NK-92 treated with Interleukin-12 subunit alpha and Interleukin-12 subunit beta, amount 100 ng/mL, for 24 hours (cell line): Measurements from ENCODE around the gene ADRA2C.

Experiments
- DNase-seq: peaks from one replicate; lab custom pipeline; 2025; lab: John Stamatoyannopoulos, UW

Gene ADRA2C

DNA sequence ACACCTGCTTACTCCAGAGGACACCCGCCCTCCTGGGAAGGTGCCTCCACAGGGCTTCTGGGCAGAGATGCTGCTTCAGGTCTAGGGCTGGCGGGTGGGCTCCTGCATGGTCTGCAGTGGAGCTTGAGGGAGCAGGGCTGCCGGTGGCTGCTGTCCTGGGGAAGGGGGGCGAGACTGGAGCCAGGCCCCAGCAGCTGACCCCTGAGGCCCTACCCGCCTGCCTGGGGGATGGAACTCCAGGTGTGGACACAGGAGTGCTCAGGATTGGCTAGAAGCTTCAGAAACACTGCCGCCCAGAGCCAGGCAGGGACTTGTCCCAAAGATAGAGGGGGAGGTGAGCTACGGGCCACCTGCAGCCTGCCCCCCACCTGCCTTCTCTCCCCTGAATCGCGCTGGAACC is 33.0 kb upstream of the ADRA2C start:
- no peak for DNase-seq

DNA sequence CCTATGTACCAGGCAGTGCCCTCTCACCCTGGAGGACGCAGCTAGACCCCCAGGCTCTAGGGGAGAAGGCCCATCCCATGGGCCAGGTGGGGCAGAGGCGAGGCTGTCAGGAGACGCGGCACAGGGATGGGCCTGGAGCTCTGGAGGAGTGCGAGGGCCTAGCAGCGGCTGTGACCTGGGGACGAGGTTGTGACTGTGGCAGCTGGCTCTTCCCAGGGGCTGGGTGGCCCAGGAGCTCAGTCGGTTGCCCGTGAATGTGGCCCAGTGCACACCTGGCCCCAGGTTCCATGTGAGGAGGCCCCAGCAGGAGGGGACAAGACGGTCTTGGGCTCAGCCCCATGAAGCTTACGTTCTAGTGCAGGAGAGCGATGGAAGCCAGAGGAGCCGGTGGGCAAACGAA is 31.0 kb upstream of the ADRA2C start:
- DNase-seq = no peak

DNA sequence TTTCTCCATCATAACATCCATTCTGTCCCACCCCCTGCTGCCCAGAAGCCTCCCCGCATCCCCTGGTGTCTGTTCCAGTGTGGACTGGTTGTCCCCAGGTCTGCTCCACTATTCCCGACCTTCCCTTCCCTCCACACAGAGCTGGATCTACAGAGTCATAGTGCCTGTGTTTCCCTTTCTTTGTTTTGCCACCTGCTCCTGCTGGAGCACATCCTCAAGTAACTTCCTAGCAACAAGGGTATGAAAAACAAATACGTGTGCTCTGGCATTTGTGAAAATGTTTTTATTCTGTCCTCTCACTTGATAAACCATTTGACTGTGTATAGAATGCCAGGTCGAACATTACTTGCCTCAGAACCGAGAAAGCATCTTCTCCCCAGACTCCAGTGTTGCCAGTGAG is 29.9 kb upstream of the ADRA2C start:
- DNase-seq = no peak

- DNase-seq = no peak
Measured at GRCh38 chr4:3736806-3737205, 29.4 kb upstream of the ADRA2C start.

- no peak for DNase-seq
Measured at GRCh38 chr4:3739577-3739976, 26.6 kb upstream of the ADRA2C start.

DNA sequence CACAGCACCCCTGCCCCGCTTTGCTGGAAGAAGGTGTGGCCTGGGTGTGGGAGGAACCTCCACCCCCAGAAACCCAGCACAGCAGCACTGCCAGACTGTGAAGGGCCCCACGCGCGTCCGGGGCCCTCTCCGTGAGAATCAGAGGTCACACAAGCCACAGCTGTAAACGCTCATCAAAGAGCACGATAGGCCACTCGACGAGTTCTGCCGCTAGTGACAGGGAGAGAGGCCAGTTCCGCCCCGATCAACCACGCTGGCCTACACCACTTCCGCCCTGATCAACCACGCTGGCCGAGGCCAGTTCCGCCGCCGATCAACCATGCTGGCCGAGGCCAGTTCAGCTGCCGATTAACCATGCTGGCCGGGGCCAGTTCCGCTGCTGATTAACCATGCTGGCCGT is 25.9 kb upstream of the ADRA2C start:
- no peak for DNase-seq

DNA sequence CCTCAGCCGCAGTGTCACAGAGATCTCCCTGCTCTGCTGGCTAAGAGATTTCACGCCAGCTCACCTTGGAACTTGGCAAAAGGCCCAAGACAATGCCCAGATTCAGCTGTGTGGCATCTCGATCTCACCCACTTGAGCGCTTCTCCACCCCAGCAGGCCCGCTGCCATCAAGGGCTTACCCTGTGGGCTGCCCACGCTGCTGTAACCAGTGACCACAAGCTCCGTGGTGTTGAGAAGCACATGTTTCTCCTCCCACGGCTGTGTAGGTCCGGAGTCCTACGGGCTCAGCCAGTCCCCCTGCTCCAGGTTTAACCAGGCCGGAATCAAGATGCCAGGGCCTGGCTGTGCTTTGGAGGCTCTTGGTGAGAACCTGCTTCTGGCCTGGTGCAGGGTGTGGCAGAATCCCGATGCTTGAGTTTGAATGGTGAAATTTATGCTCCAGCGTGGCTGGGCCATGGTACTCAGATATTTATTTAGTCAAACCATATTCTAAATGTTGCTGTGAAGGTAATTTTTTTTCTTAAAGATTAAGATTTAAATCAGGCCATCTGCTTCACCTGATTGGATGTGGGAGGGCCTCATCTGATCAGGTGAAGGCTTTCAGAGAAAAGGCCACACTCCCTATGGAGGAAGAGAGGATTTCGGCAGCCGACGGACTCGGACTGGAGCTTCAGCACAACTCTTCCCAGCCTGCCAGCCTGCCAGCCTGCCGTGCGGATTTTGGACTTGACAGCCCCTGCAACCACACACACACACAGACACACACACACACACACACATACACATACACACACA is 24.8 kb upstream of the ADRA2C start:
- DNase-seq = no peak

DNA sequence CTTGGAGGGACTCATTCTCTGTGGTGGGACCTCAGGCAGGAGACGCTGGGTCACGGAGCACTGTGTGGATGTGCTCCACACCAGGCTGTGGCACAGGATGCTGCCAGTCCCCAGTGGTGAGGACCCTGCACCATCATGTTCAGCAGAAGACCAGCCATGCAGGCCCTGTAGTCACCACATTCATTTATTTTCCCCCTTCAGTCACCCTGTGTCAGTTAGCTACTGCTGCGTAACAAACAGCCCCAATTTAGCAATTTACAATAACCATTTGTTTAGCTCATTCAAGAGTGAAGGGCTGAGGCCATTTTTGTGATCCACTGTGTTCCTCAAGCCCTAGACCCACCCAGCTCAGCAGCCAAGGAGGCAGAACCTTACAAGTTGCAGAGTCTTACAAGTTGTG is 23.6 kb upstream of the ADRA2C start:
- DNase-seq = no peak

- DNase-seq = no peak
Measured at GRCh38 chr4:3744232-3744631, 22.0 kb upstream of the ADRA2C start.

GRCh38 chr4:3744901-3745300 is 21.3 kb upstream of the ADRA2C start:
- DNase-seq = no peak

GRCh38 chr4:3745886-3746656 is 20.1 kb upstream of the ADRA2C start:
- no peak for DNase-seq

- DNase-seq = no peak
Measured at GRCh38 chr4:3746701-3747580, 19.2 kb upstream of the ADRA2C start.

GRCh38 chr4:3747581-3747904 is 18.6 kb upstream of the ADRA2C start:
- DNase-seq = no peak

DNA sequence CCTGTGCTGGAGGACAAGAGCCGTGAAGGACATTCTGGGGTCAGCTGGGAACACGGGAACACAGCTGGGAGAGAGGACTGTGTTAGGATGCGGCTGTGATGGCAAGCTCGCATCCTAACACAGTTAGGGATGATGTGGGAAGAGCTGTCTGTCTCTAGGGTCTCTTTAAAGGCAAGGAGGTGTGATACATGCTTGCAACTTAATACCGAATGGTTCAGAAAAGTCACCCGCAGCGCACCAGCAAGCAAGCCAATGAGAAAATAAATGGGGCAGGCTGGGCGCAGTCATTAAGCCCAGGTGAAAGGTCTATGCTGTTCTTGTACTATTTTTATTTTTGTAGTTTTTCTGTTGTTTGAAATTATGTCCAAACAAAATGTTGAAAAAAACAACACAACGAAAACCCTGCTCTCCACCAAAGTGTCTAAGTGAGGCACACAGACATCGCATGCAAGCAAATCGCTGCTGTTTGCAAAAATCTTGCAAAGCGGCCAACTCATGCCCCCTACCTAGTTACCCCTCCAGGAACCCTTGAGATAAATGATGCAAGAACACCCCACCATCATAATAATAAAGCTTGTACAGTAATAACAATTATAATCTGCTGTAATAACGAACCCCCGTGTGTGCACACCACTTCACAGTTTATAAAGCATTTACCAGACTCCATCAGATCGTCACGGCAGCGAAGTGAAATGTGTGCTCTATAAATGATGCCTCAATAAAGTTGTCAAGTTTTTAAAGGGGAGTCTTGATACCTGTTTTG is 17.9 kb upstream of the ADRA2C start:
- no peak for DNase-seq

DNA sequence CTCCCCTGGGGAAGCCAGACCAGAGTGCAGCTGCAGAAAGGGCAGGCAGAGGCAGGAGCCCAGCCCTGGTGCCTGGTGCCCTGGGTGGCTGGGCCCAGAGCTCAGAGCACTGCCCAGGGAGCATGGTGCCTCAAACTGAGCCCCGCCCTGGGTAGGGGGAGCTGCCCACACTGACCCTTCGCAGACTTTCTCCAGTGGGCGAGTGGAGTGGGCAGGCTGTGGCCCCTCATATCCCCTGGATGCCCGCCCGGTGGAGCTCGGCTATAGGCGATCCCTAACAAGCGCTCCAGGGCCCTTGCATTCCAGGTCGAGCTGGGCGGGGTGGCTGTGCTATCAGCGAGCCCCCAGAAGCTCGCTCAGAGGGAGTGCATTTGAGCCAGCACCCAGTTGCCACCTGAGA is 17.1 kb upstream of the ADRA2C start:
- no peak for DNase-seq

DNA sequence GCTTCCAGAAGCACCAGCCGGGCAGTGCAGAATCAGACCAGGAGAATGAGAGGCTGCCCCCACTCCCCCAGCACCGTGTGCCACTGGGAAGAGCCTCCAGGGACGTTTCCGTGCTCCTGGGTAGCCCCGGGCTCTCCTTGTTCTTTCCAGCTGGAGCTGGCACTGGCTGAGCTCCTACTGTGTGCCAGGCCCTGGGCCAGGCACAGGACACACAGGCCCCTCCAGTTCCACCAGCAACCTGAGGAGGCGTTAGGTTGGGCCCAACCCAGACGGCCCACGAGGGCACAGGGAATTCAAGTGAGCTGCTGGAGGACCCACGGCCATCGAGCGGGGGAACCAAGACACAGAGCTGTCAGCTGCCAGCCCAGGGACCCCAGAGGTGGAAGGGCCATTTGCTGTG is 15.9 kb upstream of the ADRA2C start:
- DNase-seq = no peak

- no peak for DNase-seq
Measured at GRCh38 chr4:3752022-3752421, 14.2 kb upstream of the ADRA2C start.

- no peak for DNase-seq
Measured at GRCh38 chr4:3753726-3754412, 12.3 kb upstream of the ADRA2C start.

- DNase-seq = no peak
Measured at GRCh38 chr4:3756343-3757059, 9.7 kb upstream of the ADRA2C start.

GRCh38 chr4:3759236-3759635 is 6.9 kb upstream of the ADRA2C start:
- no peak for DNase-seq

DNA sequence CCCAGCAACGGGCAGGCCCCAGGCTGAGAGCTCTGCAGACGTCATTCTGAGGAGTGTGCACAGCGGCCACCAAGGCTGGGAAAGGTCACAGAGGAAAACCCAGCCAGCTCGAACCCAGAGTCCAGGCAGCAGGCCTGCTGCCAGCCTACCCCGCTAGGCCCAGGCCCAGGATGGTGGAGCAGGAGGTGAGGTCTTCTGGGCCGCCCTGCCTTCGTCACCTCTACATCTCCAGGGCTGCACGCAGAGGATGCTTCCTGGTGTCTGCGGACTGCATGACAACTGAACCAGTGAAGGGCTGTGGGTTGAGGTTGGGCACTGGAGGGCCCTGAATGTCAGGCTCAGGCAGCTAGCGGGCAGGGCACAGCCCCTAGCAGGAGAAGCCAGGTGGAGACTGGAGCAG is 5.8 kb upstream of the ADRA2C start:
- no peak for DNase-seq
